Measurements from ENCODE around the gene GET4.

GET4 gene

GRCh38 chr7:833601-834258 is 42.6 kb upstream of the GET4 start:
- TF ChIP-seq CTCF (IDR thresholded peaks at IDR 0.05; ENCODE audit: low read length) (no peak), EZH2 (optimal IDR thresholded peaks at IDR 0.05; ENCODE audit: low read depth, low read length) (no peak), EZH2phosphoT487 (IDR thresholded peaks at IDR 0.05; ENCODE audit: low read length) (no peak)
- Histone ChIP-seq H3K79me2 (ENCODE audit: low read length) (peaks cover 86% of the 10 kb centered on the region), H3F3A (ENCODE audit: insufficient read depth, low read length) (peaks cover 25% of the 10 kb centered on the region), H2AFZ (ENCODE audit: low read length) (no peak overlapping the region), H3K36me3 (replicated peaks; ENCODE audit: insufficient read depth, low read length) (peaks cover 2% of the 10 kb centered on the region; the same call in 1 of the 2 replicates), H3K27me3 (replicated peaks; ENCODE audit: insufficient read depth, low read length) (no peaks in the 10 kb centered on the region), H3K27ac (ENCODE audit: low read length) (no peak overlapping the region), H3K4me2 (ENCODE audit: low read depth, low read length) (no peak overlapping the region), H3K9me2 (replicated peaks; ENCODE audit: insufficient read depth, low read length) (no peaks in the 10 kb centered on the region), H3K9me3 (replicated peaks; ENCODE audit: insufficient read depth, low read length) (no peaks in the 10 kb centered on the region), H3K9ac (ENCODE audit: low read length) (no peak overlapping the region), H3K4me1 (ENCODE audit: low read length) (peaks cover 24% of the 10 kb centered on the region), H4K20me1 (ENCODE audit: insufficient read depth, low read length) (no peaks in the 10 kb centered on the region), H3K4me3 (ENCODE audit: low read length) (no peak overlapping the region)
- DNase-seq, result no peak

- TF ChIP-seq EZH2phosphoT487 (IDR thresholded peaks at IDR 0.05; ENCODE audit: low read length) (no peak), CTCF (IDR thresholded peaks at IDR 0.05; ENCODE audit: low read length) (no peak), EZH2 (optimal IDR thresholded peaks at IDR 0.05; ENCODE audit: low read depth, low read length) (no peak)
- Histone ChIP-seq H3K36me3 (replicated peaks; ENCODE audit: insufficient read depth, low read length) (0 out of 2 replicates have a peak, but pooled peaks cover 6% of the 10 kb centered on the region), H3K4me2 (ENCODE audit: low read depth, low read length) (no peak overlapping the region), H3K9ac (ENCODE audit: low read length) (no peak overlapping the region), H3K27ac (ENCODE audit: low read length) (no peak overlapping the region), H3K4me3 (ENCODE audit: low read length) (no peak overlapping the region), H4K20me1 (ENCODE audit: insufficient read depth, low read length) (no peaks in the 10 kb centered on the region), H3K79me2 (ENCODE audit: low read length) (peaks cover 81% of the 10 kb centered on the region), H3F3A (ENCODE audit: insufficient read depth, low read length) (peaks cover 25% of the 10 kb centered on the region), H3K4me1 (ENCODE audit: low read length) (peaks cover 24% of the 10 kb centered on the region), H3K9me2 (replicated peaks; ENCODE audit: insufficient read depth, low read length) (no peaks in the 10 kb centered on the region), H3K9me3 (replicated peaks; ENCODE audit: insufficient read depth, low read length) (no peaks in the 10 kb centered on the region), H2AFZ (ENCODE audit: low read length) (no peak overlapping the region), H3K27me3 (replicated peaks; ENCODE audit: insufficient read depth, low read length) (no peaks in the 10 kb centered on the region)
- DNase-seq, result no peak
Measured at GRCh38 chr7:834277-834676, 42.1 kb upstream of the GET4 start.

- H3K9ac ChIP-seq (ENCODE audit: low read length), result no peak overlapping the region
- H3K27me3 ChIP-seq (replicated peaks; ENCODE audit: insufficient read depth, low read length), result no peaks in the 10 kb centered on the region
- no peaks in the 10 kb centered on the region for H4K20me1 ChIP-seq (ENCODE audit: insufficient read depth, low read length)
- no peak overlapping the region for H3K27ac ChIP-seq (ENCODE audit: low read length)
- H3K4me2 ChIP-seq (ENCODE audit: low read depth, low read length), result no peak overlapping the region
- no peak for DNase-seq
- peaks cover 25% of the 10 kb centered on the region for H3F3A ChIP-seq (ENCODE audit: insufficient read depth, low read length)
- H3K79me2 ChIP-seq (ENCODE audit: low read length), result peaks cover 77% of the 10 kb centered on the region
- peaks cover 24% of the 10 kb centered on the region for H3K4me1 ChIP-seq (ENCODE audit: low read length)
- H3K36me3 ChIP-seq (replicated peaks; ENCODE audit: insufficient read depth, low read length), result 0 out of 2 replicates have a peak, but pooled peaks cover 6% of the 10 kb centered on the region
- no peak overlapping the region for H3K4me3 ChIP-seq (ENCODE audit: low read length)
- no peaks in the 10 kb centered on the region for H3K9me2 ChIP-seq (replicated peaks; ENCODE audit: insufficient read depth, low read length)
- TF ChIP-seq CTCF (IDR thresholded peaks at IDR 0.05; ENCODE audit: low read length) (no peak), EZH2 (optimal IDR thresholded peaks at IDR 0.05; ENCODE audit: low read depth, low read length) (no peak)
- H3K9me3 ChIP-seq (replicated peaks; ENCODE audit: insufficient read depth, low read length), result no peaks in the 10 kb centered on the region
- no peak overlapping the region for H2AFZ ChIP-seq (ENCODE audit: low read length)
Measured at GRCh38 chr7:835021-835420, 41.3 kb upstream of the GET4 start.
